Measurements from ENCODE around the gene PEX1.

Gene PEX1

DNA sequence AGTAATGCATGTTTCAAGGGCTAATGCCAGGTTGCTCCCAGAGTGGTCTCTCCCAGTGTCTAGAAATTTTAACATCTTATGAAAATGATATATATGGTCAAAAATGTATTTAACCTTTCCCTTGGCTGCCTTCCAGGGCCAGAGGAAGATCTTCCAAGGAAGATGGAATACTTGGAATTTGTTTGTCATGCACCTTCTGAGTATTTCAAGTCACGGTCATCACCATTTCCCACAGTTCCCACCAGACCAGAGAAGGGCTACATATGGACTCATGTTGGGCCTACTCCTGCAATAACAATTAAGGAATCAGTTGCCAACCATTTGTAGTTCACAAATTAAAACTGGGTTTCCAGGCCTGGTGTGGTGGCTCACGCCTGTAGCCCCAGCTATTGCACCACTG is 72.1 kb downstream of the PEX1 start:
- no peak overlapping the region for H3K27ac ChIP-seq (ENCODE audit: low read depth, low read length)
- H3K4me3 ChIP-seq (ENCODE audit: insufficient read depth, low read length, poor library complexity, severe bottlenecking), result no peak overlapping the region
- H3K9me3 ChIP-seq (ENCODE audit: insufficient read depth, low read length), result no peaks in the 10 kb centered on the region
- H2AFZ ChIP-seq (ENCODE audit: low read depth, low read length, severe bottlenecking), result no peak overlapping the region
- TF ChIP-seq, protein P1, sequence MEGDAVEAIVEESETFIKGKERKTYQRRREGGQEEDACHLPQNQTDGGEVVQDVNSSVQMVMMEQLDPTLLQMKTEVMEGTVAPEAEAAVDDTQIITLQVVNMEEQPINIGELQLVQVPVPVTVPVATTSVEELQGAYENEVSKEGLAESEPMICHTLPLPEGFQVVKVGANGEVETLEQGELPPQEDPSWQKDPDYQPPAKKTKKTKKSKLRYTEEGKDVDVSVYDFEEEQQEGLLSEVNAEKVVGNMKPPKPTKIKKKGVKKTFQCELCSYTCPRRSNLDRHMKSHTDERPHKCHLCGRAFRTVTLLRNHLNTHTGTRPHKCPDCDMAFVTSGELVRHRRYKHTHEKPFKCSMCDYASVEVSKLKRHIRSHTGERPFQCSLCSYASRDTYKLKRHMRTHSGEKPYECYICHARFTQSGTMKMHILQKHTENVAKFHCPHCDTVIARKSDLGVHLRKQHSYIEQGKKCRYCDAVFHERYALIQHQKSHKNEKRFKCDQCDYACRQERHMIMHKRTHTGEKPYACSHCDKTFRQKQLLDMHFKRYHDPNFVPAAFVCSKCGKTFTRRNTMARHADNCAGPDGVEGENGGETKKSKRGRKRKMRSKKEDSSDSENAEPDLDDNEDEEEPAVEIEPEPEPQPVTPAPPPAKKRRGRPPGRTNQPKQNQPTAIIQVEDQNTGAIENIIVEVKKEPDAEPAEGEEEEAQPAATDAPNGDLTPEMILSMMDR (IDR thresholded peaks at IDR 0.05; ENCODE audit: insufficient read depth, low read length, poor library complexity, severe bottlenecking), result no peak
- TF ChIP-seq EZH2phosphoT487 (conservative IDR thresholded peaks at IDR 0.05; ENCODE audit: low read length), result no peak
- no peak overlapping the region for H3K4me2 ChIP-seq (ENCODE audit: low read depth, low read length, poor library complexity, severe bottlenecking)
- no peaks in the 10 kb centered on the region for H4K20me1 ChIP-seq (ENCODE audit: low read depth, low read length)
- H3F3A ChIP-seq (ENCODE audit: insufficient read depth), result peaks cover 6% of the 10 kb centered on the region; the same call in 1 of the 2 replicates
- no peaks in the 10 kb centered on the region for H3K9me2 ChIP-seq (replicated peaks; ENCODE audit: insufficient read depth, low read length)
- H3K79me2 ChIP-seq (ENCODE audit: insufficient read depth, low read length), result no peaks in the 10 kb centered on the region
- no peaks in the 10 kb centered on the region for H3K27me3 ChIP-seq (ENCODE audit: low read length)
- no peak overlapping the region for H3K9ac ChIP-seq (ENCODE audit: low read length)
- peaks cover 21% of the 10 kb centered on the region; the same call in 1 of the 2 replicates for H3K36me3 ChIP-seq (ENCODE audit: low read length)

- Histone ChIP-seq H3F3A (ENCODE audit: insufficient read depth) (peaks cover 22% of the 10 kb centered on the region), H3K9ac (ENCODE audit: low read length) (no peak overlapping the region), H3K4me2 (ENCODE audit: low read depth, low read length, poor library complexity, severe bottlenecking) (no peak overlapping the region), H3K9me3 (ENCODE audit: insufficient read depth, low read length) (no peaks in the 10 kb centered on the region), H3K27ac (ENCODE audit: low read depth, low read length) (no peak overlapping the region), H3K9me2 (replicated peaks; ENCODE audit: insufficient read depth, low read length) (no peaks in the 10 kb centered on the region), H3K36me3 (ENCODE audit: low read length) (peaks cover 32% of the 10 kb centered on the region; the same call in 1 of the 2 replicates), H4K20me1 (ENCODE audit: low read depth, low read length) (no peaks in the 10 kb centered on the region), H3K4me3 (ENCODE audit: insufficient read depth, low read length, poor library complexity, severe bottlenecking) (no peak overlapping the region), H2AFZ (ENCODE audit: low read depth, low read length, severe bottlenecking) (no peak overlapping the region), H3K79me2 (ENCODE audit: insufficient read depth, low read length) (no peaks in the 10 kb centered on the region), H3K27me3 (ENCODE audit: low read length) (no peaks in the 10 kb centered on the region)
- TF ChIP-seq EZH2phosphoT487 (conservative IDR thresholded peaks at IDR 0.05; ENCODE audit: low read length), result no peak
- TF ChIP-seq, protein P1 (IDR thresholded peaks at IDR 0.05; ENCODE audit: insufficient read depth, low read length, poor library complexity, severe bottlenecking), result no peak
Measured at GRCh38 chr7:92451645-92452044, 76.7 kb downstream of the PEX1 start.

DNA sequence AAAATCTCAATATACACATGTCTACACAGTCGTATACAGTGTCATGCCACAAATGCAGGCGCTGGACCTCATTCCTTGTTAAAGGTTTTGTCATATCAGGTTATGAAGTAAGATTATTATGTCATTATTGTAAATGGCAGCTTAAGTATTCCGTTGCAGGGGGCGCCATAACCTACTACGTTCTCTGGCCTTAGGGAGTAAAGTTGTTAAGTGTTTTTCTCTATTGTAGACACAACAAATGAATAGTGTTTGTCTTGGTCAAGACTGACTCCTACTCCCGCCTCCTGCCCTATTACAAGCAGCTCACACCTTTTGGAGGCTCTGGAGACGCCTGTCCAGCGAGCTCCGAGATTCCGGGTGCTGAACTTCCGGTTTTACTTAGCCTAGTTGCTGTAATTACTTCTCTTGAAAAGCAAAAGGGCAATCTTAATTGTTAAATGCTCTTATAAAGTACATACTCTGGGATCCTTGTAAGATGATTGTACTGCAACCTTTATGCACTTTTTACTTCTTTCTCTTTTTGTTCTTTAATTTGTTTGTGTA is 80.0 kb downstream of the PEX1 start:
- peak overlapping the region; percentile 99 for H2AFZ ChIP-seq (ENCODE audit: low read depth, low read length, severe bottlenecking)
- H3K9ac ChIP-seq (ENCODE audit: low read length), result peak overlapping the region; percentile 93
- H3K9me3 ChIP-seq (ENCODE audit: insufficient read depth, low read length), result no peaks in the 10 kb centered on the region
- no peaks in the 10 kb centered on the region for H3K9me2 ChIP-seq (replicated peaks; ENCODE audit: insufficient read depth, low read length)
- peak overlapping the region; percentile 89 for H3K4me3 ChIP-seq (ENCODE audit: insufficient read depth, low read length, poor library complexity, severe bottlenecking)
- H3K27ac ChIP-seq (ENCODE audit: low read depth, low read length), result peak overlapping the region; percentile 78
- H3F3A ChIP-seq (ENCODE audit: insufficient read depth), result peaks cover 22% of the 10 kb centered on the region
- H3K79me2 ChIP-seq (ENCODE audit: insufficient read depth, low read length), result no peaks in the 10 kb centered on the region
- TF ChIP-seq, protein P1 (IDR thresholded peaks at IDR 0.05; ENCODE audit: insufficient read depth, low read length, poor library complexity, severe bottlenecking), result peak; percentile 89
- no peak for TF ChIP-seq EZH2phosphoT487 (conservative IDR thresholded peaks at IDR 0.05; ENCODE audit: low read length)
- H4K20me1 ChIP-seq (ENCODE audit: low read depth, low read length), result no peaks in the 10 kb centered on the region
- no peaks in the 10 kb centered on the region for H3K27me3 ChIP-seq (ENCODE audit: low read length)
- H3K4me2 ChIP-seq (ENCODE audit: low read depth, low read length, poor library complexity, severe bottlenecking), result peak overlapping the region; percentile 86
- H3K36me3 ChIP-seq (ENCODE audit: low read length), result peaks cover 12% of the 10 kb centered on the region; the same call in 1 of the 2 replicates
